Measurements from ENCODE around the gene FBXO42.

GRCh38 chr1:16376971-16377370, 24.7 kb upstream of the FBXO42 start:
- TF ChIP-seq CTCF (IDR thresholded peaks at IDR 0.05) (no peak), POLR2AphosphoS5 (IDR thresholded peaks at IDR 0.05) (no peak), POLR2A (IDR thresholded peaks at IDR 0.05) (no peak)

Measured in stomach (tissue), 4 donors.